ENCODE measurements around the gene DPEP3.

DPEP3 gene

GRCh38 chr16:67931712-67932461, 48.4 kb downstream of the DPEP3 start, which contains the start of gene CTRL:
CTRL (minus strand) TSS chr16:67931862; CDS start chr16:67931852, 10 bp downstream.
- DNase-seq (ENCODE audit: low read depth in 3 of 3), result no peak

DNA sequence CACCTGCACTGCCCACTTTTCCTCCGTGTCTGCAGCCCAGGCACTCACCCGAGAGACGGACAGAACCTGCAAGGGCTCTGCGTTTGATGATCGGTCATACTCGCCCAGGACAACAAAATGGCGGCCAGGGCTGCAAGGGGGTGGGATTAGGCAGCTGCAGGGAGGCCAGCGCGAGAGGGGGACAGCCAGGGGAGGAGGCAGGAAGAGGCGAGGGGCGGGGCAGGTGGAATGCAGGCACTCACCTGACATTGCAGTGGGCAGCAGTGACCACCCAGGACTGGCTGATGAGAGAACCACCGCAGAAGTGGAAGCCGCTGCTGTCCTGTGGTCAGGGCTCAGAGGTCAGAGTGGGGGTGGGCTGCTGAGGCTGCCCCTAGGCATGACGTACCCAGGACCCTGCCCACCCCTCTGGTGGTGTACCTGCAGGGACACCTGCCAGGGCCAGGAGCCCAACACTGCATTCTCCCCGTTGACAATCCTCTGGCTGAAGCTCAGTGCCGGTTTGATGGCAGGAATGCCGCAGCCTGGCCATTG, 49.6 kb downstream of the DPEP3 start:
- DNase-seq (ENCODE audit: low read depth in 3 of 3), result no peak

DNA sequence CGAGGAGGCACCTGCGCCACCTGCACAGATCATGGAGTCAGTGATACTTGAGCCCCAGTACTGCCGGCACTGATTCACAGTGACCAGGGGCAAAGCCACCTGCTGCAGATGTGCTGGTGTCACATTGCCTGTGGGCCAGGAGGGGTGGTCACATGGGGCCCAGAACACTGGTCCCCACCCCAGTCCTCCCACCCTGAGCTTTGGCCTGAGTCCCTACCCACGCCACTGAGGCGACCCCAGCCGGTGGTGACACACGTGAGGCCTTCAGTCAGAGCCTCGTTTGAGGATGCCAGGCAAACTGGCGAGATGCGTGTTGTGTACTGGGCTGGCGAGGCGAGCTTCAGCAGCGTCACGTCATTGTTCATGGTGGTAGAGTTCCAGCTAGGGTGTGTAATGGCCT, 50.1 kb downstream of the DPEP3 start:
- no peak for DNase-seq (ENCODE audit: low read depth in 3 of 3)

GRCh38 chr16:67928561-67929364, 51.5 kb downstream of the DPEP3 start:
- peak; percentile 63 to 73 (median 66) for DNase-seq (ENCODE audit: low read depth in 3 of 3)

- DNase-seq (ENCODE audit: low read depth in 3 of 3), result no peak
These were observed 52.2 kb downstream of the DPEP3 start for GRCh38 chr16:67928147-67928546.

DNA sequence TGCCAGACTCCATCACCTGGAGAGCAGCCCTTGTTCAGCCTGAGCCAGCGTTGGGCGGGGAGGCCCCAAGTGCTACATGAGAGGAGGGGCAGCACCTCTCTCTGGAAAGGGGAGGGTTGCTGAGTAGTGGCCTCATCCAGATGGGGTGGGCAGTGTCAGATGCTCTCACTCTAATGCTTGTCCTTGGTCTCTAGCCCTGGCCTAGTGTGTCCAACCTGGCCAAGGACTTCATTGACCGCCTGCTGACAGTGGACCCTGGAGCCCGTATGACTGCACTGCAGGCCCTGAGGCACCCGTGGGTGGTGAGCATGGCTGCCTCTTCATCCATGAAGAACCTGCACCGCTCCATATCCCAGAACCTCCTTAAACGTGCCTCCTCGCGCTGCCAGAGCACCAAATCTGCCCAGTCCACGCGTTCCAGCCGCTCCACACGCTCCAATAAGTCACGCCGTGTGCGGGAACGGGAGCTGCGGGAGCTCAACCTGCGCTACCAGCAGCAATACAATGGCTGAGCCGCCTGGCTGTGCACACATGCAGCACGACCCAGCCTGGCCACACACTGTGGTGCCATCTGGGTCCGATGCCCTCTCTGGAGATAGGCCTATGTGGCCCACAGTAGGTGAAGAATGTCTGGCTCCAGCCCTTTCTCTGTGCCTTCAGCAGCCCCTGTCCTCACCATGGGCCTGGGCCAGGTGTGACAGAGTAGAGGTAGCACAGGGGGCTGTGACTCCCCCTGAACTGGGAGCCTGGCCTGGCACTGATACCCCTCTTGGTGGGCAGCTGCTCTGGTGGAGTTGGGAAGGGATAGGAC, 53.0 kb downstream of the DPEP3 start:
- DNase-seq (ENCODE audit: low read depth in 3 of 3), result no peak

GRCh38 chr16:67926181-67926750, 54.0 kb downstream of the DPEP3 start:
- no peak for DNase-seq (ENCODE audit: low read depth in 3 of 3)

Data from stimulated activated CD4-positive, alpha-beta T cell treated with anti-CD3 and anti-CD28 coated beads, TNF-alpha, amount 100 ng/mL, for 48 hours (primary cell).